Lung (tissue), 12 donors: Measurements from ENCODE around the gene RPS14. TPM values are rescaled to one million over a fixed set of nuclear protein-coding genes. Genes with fewer than 3 reads are reported as not detected.

Experiments used
- ATAC-seq: fragments of 200-7000 bp; cut with Tn5 transposase; one replicate; pipeline ENCODE4 v1.9.1; 2020; ENCODE audit warnings: moderate number of reproducible peaks; ENCODE audit not compliant: insufficient read depth, low FRiP score
- DNase-seq, 3 donors: peaks; one replicate each; pipeline ENCODE4 v3.0.0-alpha.2; 2013 to 2017
- H3K27ac ChIP-seq, 2 donors: one replicate each; pipeline ENCODE4 v1.5.1; 2013; ENCODE audit warnings: mild to moderate bottlenecking in 2 of 2, moderate library complexity in 2 of 2, control low read depth in 1 of 2, inconsistent platforms in 1 of 2, low read depth in 1 of 2, low read length in 1 of 2
- H3K27me3 ChIP-seq, 3 donors: one replicate each; pipeline ENCODE4 v1.5.1; 2013; ENCODE audit warnings: low read length in 2 of 3; ENCODE audit not compliant: control insufficient read depth in 3 of 3, insufficient read depth in 3 of 3
- H3K36me3 ChIP-seq, 4 donors: one replicate each; pipeline ENCODE4 v1.5.1; 2013; ENCODE audit warnings: low read length in 4 of 4, mild to moderate bottlenecking in 1 of 4, moderate library complexity in 1 of 4; ENCODE audit not compliant: control insufficient read depth in 4 of 4, insufficient read depth in 4 of 4
- H3K4me1 ChIP-seq, 5 donors: one replicate each; pipeline ENCODE4 v1.5.1; 2013; ENCODE audit warnings: low read length in 5 of 5, mild to moderate bottlenecking in 2 of 5, moderate library complexity in 1 of 5; ENCODE audit not compliant: control insufficient read depth in 5 of 5, insufficient read depth in 5 of 5
- H3K4me3 ChIP-seq: one replicate; pipeline ENCODE4 v1.5.1; 2013; ENCODE audit warnings: mild to moderate bottlenecking, control low read depth, moderate library complexity
- H3K9ac ChIP-seq, 2 donors: one replicate each; pipeline ENCODE4 v1.5.1; 2013; ENCODE audit warnings: low read length in 2 of 2, control low read depth in 1 of 2; ENCODE audit not compliant: insufficient read depth in 1 of 2
- H3K9me3 ChIP-seq, 4 donors: one replicate each; pipeline ENCODE4 v1.5.1; 2013; ENCODE audit warnings: low read length in 3 of 4, mild to moderate bottlenecking in 1 of 4, moderate library complexity in 1 of 4; ENCODE audit not compliant: control insufficient read depth in 4 of 4, insufficient read depth in 3 of 4
- WGBS, 2 donors: extraction: QIAGEN DNeasy Blood & Tissue Kit; methylation state at CpG; one replicate each; pipeline ENCODE4 v1.1.7; 2013; 5-methylcytosine and 5-hydroxymethylcytosine counted together
- polyA plus RNA-seq, 2 donors: library from polyadenylated mRNA; stranded (reverse); fragments of 200-250 nt; gene quantifications; one replicate each; pipeline ENCODE4 v1.2.1, GENCODE V29; 2013
- total RNA-seq, 2 donors: library from RNA; depleted of rRNA in 1 of 2; stranded (reverse); fragments of >200 nt in 1 of 2; gene quantifications; one replicate each; pipeline ENCODE4 v1.2.1, GENCODE V29; 2014 to 2021
- TF ChIP-seq, protein P1 (sequence below): IDR thresholded peaks from 2 replicates; pipeline ENCODE4 v1.5.1; 2012; ENCODE audit warnings: mild to moderate bottlenecking; ENCODE audit errors: control extremely low read depth, extremely low read depth
- donor health status: control.
- donor health status: control.
- donor health status: Bipolar disorder and iron deficiency.
- donor health status: healthy.
- donor health status: DM: yes; HTN: yes; CAD: no.

The RPS14 gene
- total and polyA plus RNA-seq, 4 donors = 1,065 to 4,623 (median 2,452) TPM

DNA sequence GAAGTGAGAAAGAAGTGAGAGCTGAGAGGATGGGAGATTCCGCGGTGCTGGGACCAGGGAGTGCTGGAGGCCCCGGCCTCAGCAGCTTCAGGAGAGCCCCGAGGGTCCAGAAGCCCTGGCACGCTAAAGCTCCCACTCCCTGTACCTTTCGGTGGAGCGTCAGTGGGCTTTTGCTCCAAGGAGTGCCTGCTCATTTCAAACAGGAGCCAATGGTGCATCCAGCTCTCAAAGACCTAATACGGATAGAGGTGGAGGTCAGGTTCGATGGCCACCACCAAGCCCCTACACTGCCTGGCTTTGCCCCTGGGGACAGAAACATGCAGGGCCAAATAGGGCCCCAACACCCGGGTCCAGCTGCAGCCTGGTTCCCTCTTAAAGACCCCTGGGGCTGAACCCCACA is 45.0 kb downstream of the RPS14 start:
- Histone ChIP-seq H3K9me3 (no peaks in the 10 kb centered on the region), H3K27me3 (no peaks in the 10 kb centered on the region), H3K27ac (no peak overlapping the region), H3K36me3 (peaks cover 0 to 68% (median 9%) of the 10 kb centered on the region in 4 donors), H3K4me3 (no peak overlapping the region), H3K4me1 (peaks cover 0 to 2% (median 0%) of the 10 kb centered on the region in 5 donors), H3K9ac (no peak overlapping the region)
- 93% methylated on average over 10 of the region's 10 CpGs for WGBS, 2 donors
- DNase-seq (no peak), ATAC-seq (no peak)
- TF ChIP-seq, protein P1, sequence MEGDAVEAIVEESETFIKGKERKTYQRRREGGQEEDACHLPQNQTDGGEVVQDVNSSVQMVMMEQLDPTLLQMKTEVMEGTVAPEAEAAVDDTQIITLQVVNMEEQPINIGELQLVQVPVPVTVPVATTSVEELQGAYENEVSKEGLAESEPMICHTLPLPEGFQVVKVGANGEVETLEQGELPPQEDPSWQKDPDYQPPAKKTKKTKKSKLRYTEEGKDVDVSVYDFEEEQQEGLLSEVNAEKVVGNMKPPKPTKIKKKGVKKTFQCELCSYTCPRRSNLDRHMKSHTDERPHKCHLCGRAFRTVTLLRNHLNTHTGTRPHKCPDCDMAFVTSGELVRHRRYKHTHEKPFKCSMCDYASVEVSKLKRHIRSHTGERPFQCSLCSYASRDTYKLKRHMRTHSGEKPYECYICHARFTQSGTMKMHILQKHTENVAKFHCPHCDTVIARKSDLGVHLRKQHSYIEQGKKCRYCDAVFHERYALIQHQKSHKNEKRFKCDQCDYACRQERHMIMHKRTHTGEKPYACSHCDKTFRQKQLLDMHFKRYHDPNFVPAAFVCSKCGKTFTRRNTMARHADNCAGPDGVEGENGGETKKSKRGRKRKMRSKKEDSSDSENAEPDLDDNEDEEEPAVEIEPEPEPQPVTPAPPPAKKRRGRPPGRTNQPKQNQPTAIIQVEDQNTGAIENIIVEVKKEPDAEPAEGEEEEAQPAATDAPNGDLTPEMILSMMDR = no peak

DNA sequence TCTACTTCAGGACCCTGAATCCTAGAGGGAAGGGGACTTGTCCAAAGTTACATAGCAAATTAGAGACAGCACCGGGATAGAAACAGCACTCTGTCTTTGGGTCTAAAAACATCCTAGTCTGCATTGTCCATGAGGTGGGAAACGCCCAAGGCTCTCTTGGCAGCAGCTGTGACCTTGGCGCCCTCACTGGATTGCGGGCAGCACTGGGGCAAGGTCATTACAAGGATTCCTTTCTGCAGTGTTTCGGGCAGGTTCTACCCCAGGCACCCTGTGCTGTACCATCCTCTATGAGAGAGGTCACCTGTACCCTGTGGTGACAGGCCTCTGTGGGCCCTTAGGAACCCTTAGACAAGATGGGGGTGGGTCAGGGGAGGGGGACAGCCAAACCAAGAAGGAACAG is 45.4 kb downstream of the RPS14 start:
- TF ChIP-seq, protein P1 = no peak
- Histone ChIP-seq H3K4me3 (no peak overlapping the region), H3K27ac (no peak overlapping the region), H3K9me3 (no peaks in the 10 kb centered on the region), H3K27me3 (no peaks in the 10 kb centered on the region), H3K9ac (no peak overlapping the region), H3K4me1 (peaks cover 0 to 2% (median 0%) of the 10 kb centered on the region in 5 donors), H3K36me3 (peaks cover 0 to 72% (median 9%) of the 10 kb centered on the region in 4 donors)
- ATAC-seq = no peak
- 82% methylated on average over 5 of the region's 5 CpGs for WGBS, 2 donors
- no peak for DNase-seq

DNA sequence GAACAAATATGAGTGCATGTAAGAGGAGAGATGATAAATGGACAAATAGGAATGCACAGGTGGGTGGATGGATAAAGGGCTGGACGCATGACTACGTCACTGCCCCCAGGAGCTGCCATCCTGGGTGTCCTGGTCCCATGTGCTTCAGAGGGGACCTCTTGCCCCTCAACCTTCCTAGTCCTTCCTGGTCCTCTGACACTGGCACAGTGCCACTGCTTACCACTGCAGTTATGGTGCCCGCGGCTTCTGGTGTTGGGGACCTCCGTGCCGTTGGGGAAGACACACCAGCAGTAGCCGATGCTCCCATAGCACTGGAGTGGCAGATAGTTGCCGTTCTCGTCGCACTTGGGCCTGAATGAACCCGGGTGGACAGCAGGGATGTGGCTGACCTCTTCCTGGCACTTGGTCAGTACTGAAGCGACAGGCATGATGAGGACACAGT is 46.6 kb downstream of the RPS14 start:
- H3K36me3 ChIP-seq = peaks cover 3 to 79% (median 9%) of the 10 kb centered on the region in 4 donors
- no peak for DNase-seq
- H3K27ac ChIP-seq = no peak overlapping the region
- H3K27me3 ChIP-seq = no peaks in the 10 kb centered on the region
- H3K9me3 ChIP-seq = no peaks in the 10 kb centered on the region
- H3K4me3 ChIP-seq = no peak overlapping the region
- H3K9ac ChIP-seq = no peak overlapping the region
- peaks cover 0 to 2% (median 0%) of the 10 kb centered on the region in 5 donors for H3K4me1 ChIP-seq
- 93 to 94% methylated on average over 12 of the region's 12 CpGs for WGBS, 2 donors
- TF ChIP-seq, protein P1 = no peak
- no peak for ATAC-seq

DNA sequence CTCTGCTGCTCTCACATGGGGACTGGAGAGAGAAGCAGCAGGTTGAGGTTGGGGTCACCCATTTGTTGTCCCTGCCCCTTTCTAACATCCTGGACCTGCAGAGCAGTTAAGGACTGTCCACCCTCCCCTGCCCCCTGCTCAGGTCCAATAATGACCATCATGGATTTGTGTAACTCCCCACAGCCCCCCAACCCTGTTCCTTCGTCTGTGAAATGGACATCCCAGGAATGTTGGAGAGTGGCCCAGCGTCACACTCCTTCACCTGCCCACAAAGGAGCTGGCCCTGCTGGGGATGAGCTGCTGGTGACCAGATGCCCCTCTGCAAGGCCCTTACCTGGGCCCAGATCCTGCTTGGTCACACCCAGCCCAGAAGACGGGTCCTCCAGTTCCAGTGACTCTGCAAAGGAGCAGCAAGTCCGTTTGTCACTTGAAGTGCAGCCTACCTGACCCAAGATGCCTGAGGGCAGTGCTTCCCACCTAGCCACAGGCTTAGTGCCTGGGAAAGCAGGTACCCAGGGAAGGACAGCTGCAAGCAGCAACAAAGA is 47.2 kb downstream of the RPS14 start:
- Histone ChIP-seq H3K4me1 (peaks cover 0 to 2% (median 0%) of the 10 kb centered on the region in 5 donors), H3K27ac (no peak overlapping the region), H3K9ac (no peak overlapping the region), H3K4me3 (no peak overlapping the region), H3K27me3 (no peaks in the 10 kb centered on the region), H3K36me3 (peaks cover 5 to 83% (median 10%) of the 10 kb centered on the region in 4 donors), H3K9me3 (no peaks in the 10 kb centered on the region)
- ATAC-seq = no peak
- WGBS, 2 donors = 77 to 91% methylated on average over 4 of the region's 4 CpGs
- TF ChIP-seq, protein P1 = no peak
- DNase-seq = no peak
